Measurements from ENCODE around the gene CASK. TPM values are rescaled to one million over a fixed set of nuclear protein-coding genes. Genes with fewer than 3 reads are reported as not detected.

CASK gene
- total and polyA plus RNA-seq, 9 of the 15 experiments (the other 6 are each of a cell fraction or from before 2014, with no cell fraction given), result 1.3 to 7.4 (median 5.2) TPM

- intact Hi-C loops (cut with micrococcal nuclease) (no loop called here), in situ Hi-C loops (cut with MboI) (no loop called here)
- BruUV-seq (replicated peaks), result no TSS peak
- ATAC-seq, result no peak
- TF ChIP-seq HMG20B (CRISPR knock-in tag; IDR thresholded peaks at IDR 0.05), result no peak
- no peak for TF ChIP-seq BRCA1 (IDR thresholded peaks at IDR 0.05)
- no peak for TF ChIP-seq BRCA1 (CRISPR knock-in tag; IDR thresholded peaks at IDR 0.05)
- no peak for TF ChIP-seq KAT2B (IDR thresholded peaks at IDR 0.05; ENCODE audit: low read depth, low read length)
- TF ChIP-seq DEAF1 (CRISPR knock-in tag; IDR thresholded peaks at IDR 0.05), result no peak
- no peak for TF ChIP-seq ZNF445 (CRISPR knock-in tag; IDR thresholded peaks at IDR 0.05; ENCODE audit: low read depth)
- no peak for TF ChIP-seq ZNF184 (CRISPR knock-in tag; IDR thresholded peaks at IDR 0.05)
- no peak for TF ChIP-seq RFX7 (CRISPR knock-in tag; IDR thresholded peaks at IDR 0.05)
- TF ChIP-seq XRCC4 (IDR thresholded peaks at IDR 0.05; ENCODE audit: extremely low read depth, insufficient read depth, insufficient read length), result no peak
- no peak for TF ChIP-seq KLF16 (IDR thresholded peaks at IDR 0.05)
- no peak for TF ChIP-seq GABPB2 (CRISPR knock-in tag; conservative IDR thresholded peaks at IDR 0.05)
- no peak for TF ChIP-seq DMBX1 (CRISPR knock-in tag; IDR thresholded peaks at IDR 0.05; ENCODE audit: borderline replicate concordance)
- no peak for TF ChIP-seq DPF2 (IDR thresholded peaks at IDR 0.05)
- no peak for TF ChIP-seq ZBTB34 (CRISPR knock-in tag; IDR thresholded peaks at IDR 0.05)
- no peak for TF ChIP-seq SAFB2 (IDR thresholded peaks at IDR 0.05; ENCODE audit: borderline replicate concordance, low read depth, low read length, severe bottlenecking)
- no peak for TF ChIP-seq EWSR1 (IDR thresholded peaks at IDR 0.05; ENCODE audit: borderline replicate concordance, low read depth, partially characterized antibody)
- no peak for TF ChIP-seq IFI16 (CRISPR knock-in tag; IDR thresholded peaks at IDR 0.05)
- TF ChIP-seq ZBTB2 (IDR thresholded peaks at IDR 0.05), result no peak
- no peak for TF ChIP-seq MAX (CRISPR knock-in tag; IDR thresholded peaks at IDR 0.05)
- no peak for TF ChIP-seq ZNF707 (CRISPR knock-in tag; conservative IDR thresholded peaks at IDR 0.05)
- TF ChIP-seq SMAD3 (CRISPR knock-in tag; conservative IDR thresholded peaks at IDR 0.05), result no peak
- Histone ChIP-seq H2AFZ (ENCODE audit: low read depth, low read length) (no peak overlapping the region), H4K20me1 (replicated peaks; ENCODE audit: control insufficient read depth, insufficient read depth, low read length) (no peaks in the 10 kb centered on the region), H3K27ac (ENCODE audit: extremely low read depth, low read depth, low read length) (no peak overlapping the region), H3K4me1 (replicated peaks in 1 of 2; ENCODE audit: control insufficient read depth in 2 of 2, insufficient read depth in 2 of 2, low read length in 2 of 2) (peaks cover 0 to 2% of the 10 kb centered on the region in 2 experiments; a peak in 2 of 5 replicates), H3K9me1 (ENCODE audit: control insufficient read depth, insufficient read depth, low read length) (no peaks in the 10 kb centered on the region), H3K9ac (ENCODE audit: insufficient read depth in 1 of 2, low read depth in 2 of 2, low read length in 2 of 2) (no peak overlapping the region), H3K36me3 (ENCODE audit: control insufficient read depth, insufficient read depth, low read length) (no peaks in the 10 kb centered on the region), H3K9me3 (replicated peaks; ENCODE audit: control insufficient read depth, insufficient read depth, low read depth, low read length) (no peaks in the 10 kb centered on the region), H3K27me3 (ENCODE audit: control insufficient read depth in 2 of 2, insufficient read depth in 2 of 2, low read length in 2 of 2) (no peaks in the 10 kb centered on the region), H3K4me2 (ENCODE audit: insufficient read depth, low read length) (no peak overlapping the region), H3K79me2 (ENCODE audit: control insufficient read depth, insufficient read depth, low read length) (no peaks in the 10 kb centered on the region), H3K4me3 (no peak overlapping the region)
- POLR2A ChIA-PET, result no interaction called here
- FAIRE-seq, result no peak
- 20% methylated on average over 1 of the region's 1 CpG for WGBS (ENCODE audit: insufficient coverage, low coverage, missing lambda C conversion rate)
- CTCF ChIA-PET (ENCODE audit: low intra/inter-chr PET ratio), result no interaction called here
- DNase-seq (ENCODE audit: extremely low read depth in 1 of 4, low spot score in 3 of 4), result no peak
Observed at GRCh38 chrX:41671082-41671481, 252.3 kb downstream of the CASK start.
